Measurements from ENCODE around the gene RIMKLA. TPM values are rescaled to one million over a fixed set of nuclear protein-coding genes. Genes with fewer than 3 reads are reported as not detected.

Gene RIMKLA
- total and polyA plus RNA-seq, 2 of the 13 experiments (the other 11 are each of a cell fraction or from before 2014, with no cell fraction given): 2.5 to 3.8 TPM

GRCh38 chr1:42350086-42350485 is 30.5 kb upstream of the RIMKLA start:
- no TSS peak for BruUV-seq (replicated peaks)
- WGBS (ENCODE audit: low lambda C conversion rate): 0% methylated on average over 1 of the region's 1 CpG
- CTCF ChIA-PET (ENCODE audit: low intra/inter-chr PET ratio, low total read pairs): no interaction called here
- Histone ChIP-seq H3K27me3 (ENCODE audit: control insufficient read depth in 1 of 2, insufficient read depth in 2 of 2, low read length in 2 of 2) (0 out of 5 replicates have a peak, but pooled peaks cover 0 to 7% of the 10 kb centered on the region in 2 experiments), H3K79me2 (ENCODE audit: insufficient read depth, low read length) (no peaks in the 10 kb centered on the region), H3K9ac (ENCODE audit: insufficient read depth, low read depth, low read length) (no peak overlapping the region), H3K4me3 (replicated peaks in 1 of 3; ENCODE audit: insufficient read depth in 1 of 3, low read depth in 2 of 3, low read length in 3 of 3) (no peak overlapping the region), H3K4me1 (ENCODE audit: insufficient read depth, low read length) (no peaks in the 10 kb centered on the region), H3K27ac (ENCODE audit: extremely low read length, insufficient read depth, low read length) (no peak overlapping the region), H3K36me3 (replicated peaks in 1 of 2; ENCODE audit: control insufficient read depth in 1 of 2, insufficient read depth in 2 of 2, low read length in 2 of 2) (no peaks in the 10 kb centered on the region), H2AFZ (ENCODE audit: low read length) (no peak overlapping the region), H4K20me1 (ENCODE audit: insufficient read depth, low read length) (no peaks in the 10 kb centered on the region), H3K4me2 (ENCODE audit: low read depth, low read length) (no peak overlapping the region), H3K9me3 (ENCODE audit: low read length) (no peaks in the 10 kb centered on the region)
- POLR2A ChIA-PET: no interaction called here
- DNase-seq (ENCODE audit: low spot score): no peak
- no peak for FAIRE-seq
- no peak for ATAC-seq
- in situ Hi-C loops (cut with HindIII; ENCODE audit: extremely low pct_ligation_motif_present, low pct_unique_long_range_greater_than_20kb): no loop called here
- intact Hi-C loops (cut with micrococcal nuclease; ENCODE audit: unreplicated experiment): no loop called here
- TF ChIP-seq ZFP62 (CRISPR knock-in tag; IDR thresholded peaks at IDR 0.05) (no peak), POLR2AphosphoS5 (IDR thresholded peaks at IDR 0.05; ENCODE audit: low read depth, low read length) (no peak), MBNL3 (CRISPR knock-in tag; conservative IDR thresholded peaks at IDR 0.05) (no peak), NR2F6 (IDR thresholded peaks at IDR 0.05) (no peak), NR2F6 (CRISPR knock-in tag; IDR thresholded peaks at IDR 0.05) (no peak), PTBP1 (IDR thresholded peaks at IDR 0.05; ENCODE audit: low read depth, low read length, poor library complexity, severe bottlenecking) (no peak), ZFP90 (CRISPR knock-in tag; IDR thresholded peaks at IDR 0.05; ENCODE audit: borderline replicate concordance) (no peak)

GRCh38 chr1:42358791-42359190 is 21.8 kb upstream of the RIMKLA start:
- Histone ChIP-seq H3K4me2 (ENCODE audit: low read depth, low read length) (no peak overlapping the region), H3K9me3 (ENCODE audit: low read length) (no peaks in the 10 kb centered on the region), H3K79me2 (ENCODE audit: insufficient read depth, low read length) (no peaks in the 10 kb centered on the region), H3K9ac (ENCODE audit: insufficient read depth, low read depth, low read length) (no peak overlapping the region), H3K27ac (ENCODE audit: extremely low read length, insufficient read depth, low read length) (no peak overlapping the region), H3K4me3 (replicated peaks in 1 of 3; ENCODE audit: insufficient read depth in 1 of 3, low read depth in 2 of 3, low read length in 3 of 3) (no peak overlapping the region), H3K36me3 (replicated peaks in 1 of 2; ENCODE audit: control insufficient read depth in 1 of 2, insufficient read depth in 2 of 2, low read length in 2 of 2) (no peaks in the 10 kb centered on the region), H3K4me1 (ENCODE audit: insufficient read depth, low read length) (no peaks in the 10 kb centered on the region), H2AFZ (ENCODE audit: low read length) (no peak overlapping the region), H4K20me1 (ENCODE audit: insufficient read depth, low read length) (no peaks in the 10 kb centered on the region), H3K27me3 (ENCODE audit: control insufficient read depth in 1 of 2, insufficient read depth in 2 of 2, low read length in 2 of 2) (no peaks in the 10 kb centered on the region)
- in situ Hi-C loops (cut with HindIII; ENCODE audit: extremely low pct_ligation_motif_present, low pct_unique_long_range_greater_than_20kb): no loop called here
- CTCF ChIA-PET (ENCODE audit: low intra/inter-chr PET ratio, low total read pairs): no interaction called here
- intact Hi-C loops (cut with micrococcal nuclease; ENCODE audit: unreplicated experiment): no loop called here
- 44% methylated on average over 3 of the region's 3 CpGs for WGBS (ENCODE audit: low lambda C conversion rate)
- POLR2A ChIA-PET: no interaction called here
- BruUV-seq (replicated peaks): no TSS peak
- DNase-seq (ENCODE audit: low spot score) (no peak), FAIRE-seq (no peak), ATAC-seq (no peak)
- TF ChIP-seq, protein P1, sequence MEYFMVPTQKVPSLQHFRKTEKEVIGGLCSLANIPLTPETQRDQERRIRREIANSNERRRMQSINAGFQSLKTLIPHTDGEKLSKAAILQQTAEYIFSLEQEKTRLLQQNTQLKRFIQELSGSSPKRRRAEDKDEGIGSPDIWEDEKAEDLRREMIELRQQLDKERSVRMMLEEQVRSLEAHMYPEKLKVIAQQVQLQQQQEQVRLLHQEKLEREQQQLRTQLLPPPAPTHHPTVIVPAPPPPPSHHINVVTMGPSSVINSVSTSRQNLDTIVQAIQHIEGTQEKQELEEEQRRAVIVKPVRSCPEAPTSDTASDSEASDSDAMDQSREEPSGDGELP (IDR thresholded peaks at IDR 0.05; ENCODE audit: borderline replicate concordance, low read depth): no peak
- TF ChIP-seq CEBPB (IDR thresholded peaks at IDR 0.05; ENCODE audit: borderline replicate concordance, low read depth, low read length) (no peak), CC2D1A (CRISPR knock-in tag; IDR thresholded peaks at IDR 0.05) (no peak), ZNF646 (CRISPR knock-in tag; IDR thresholded peaks at IDR 0.05) (no peak), ZNF570 (CRISPR knock-in tag; IDR thresholded peaks at IDR 0.05; ENCODE audit: borderline replicate concordance) (no peak), ZNF546 (CRISPR knock-in tag; conservative IDR thresholded peaks at IDR 0.05) (no peak), ARNT2 (CRISPR knock-in tag; IDR thresholded peaks at IDR 0.05; ENCODE audit: low read depth) (no peak)

All from HepG2 (cell line).